Measurements from ENCODE around the gene HMMR.
"Not testable (repeated sequence)": the region's sequence is repeated elsewhere in the genome, so short reads cannot be mapped to it uniquely, and the experiment has no call there.

The HMMR gene

GRCh38 chr5:163508753-163509152 is 48.3 kb downstream of the HMMR start:
- no peak for DNase-seq (ENCODE audit: low read depth)

GRCh38 chr5:163509291-163509951 is 49.0 kb downstream of the HMMR start:
- no peak for DNase-seq (ENCODE audit: low read depth)

- DNase-seq (ENCODE audit: low read depth) = no peak
These were observed 52.1 kb downstream of the HMMR start for GRCh38 chr5:163512526-163512925.

GRCh38 chr5:163525096-163525495 is 64.7 kb downstream of the HMMR start:
- DNase-seq (ENCODE audit: low read depth) = no peak

GRCh38 chr5:163529698-163530097 is 69.3 kb downstream of the HMMR start:
- DNase-seq (ENCODE audit: low read depth) = no peak

- no peak for DNase-seq (ENCODE audit: low read depth)
These were observed 70.8 kb downstream of the HMMR start for GRCh38 chr5:163531272-163531671.

- DNase-seq (ENCODE audit: low read depth) = no peak
These were observed 72.0 kb downstream of the HMMR start for GRCh38 chr5:163532171-163533084.

- DNase-seq (ENCODE audit: low read depth) = no peak
These were observed 72.8 kb downstream of the HMMR start for GRCh38 chr5:163533223-163533622.

GRCh38 chr5:163534492-163535094 is 74.2 kb downstream of the HMMR start:
- DNase-seq (ENCODE audit: low read depth) = no peak

- no peak for DNase-seq (ENCODE audit: low read depth)
These were observed 74.9 kb downstream of the HMMR start for GRCh38 chr5:163535290-163535689.

- not testable (repeated sequence) for DNase-seq (ENCODE audit: low read depth)
These were observed 76.0 kb downstream of the HMMR start for GRCh38 chr5:163536442-163536841.

- DNase-seq (ENCODE audit: low read depth) = no peak
These were observed 80.3 kb downstream of the HMMR start for GRCh38 chr5:163540696-163541095.

Measured in HS-5 (cell line).